Subcutaneous adipose tissue (tissue), 4 donors: Measurements from ENCODE around the gene NUP50. TPM values are rescaled to one million over a fixed set of nuclear protein-coding genes. Genes with fewer than 3 reads are reported as not detected.

Source experiments
- total RNA-seq, 4 donors: library from RNA; depleted of rRNA; stranded (reverse); fragments of >200 nt; gene quantifications; one replicate each; pipeline ENCODE4 v1.1.0, GENCODE V29; 2016
- TF ChIP-seq, protein P1 (sequence below): fragments of 450-650 bp; IDR thresholded peaks from one replicate; pipeline ENCODE4 v1.5.1; 2016; ENCODE audit warnings: low read depth, mild to moderate bottlenecking, control low read depth, antibody characterized with exemption, moderate library complexity

The NUP50 gene
- total RNA-seq, 4 donors from 2014 or later, result 39.6 to 58.0 (median 50.2) TPM

DNA sequence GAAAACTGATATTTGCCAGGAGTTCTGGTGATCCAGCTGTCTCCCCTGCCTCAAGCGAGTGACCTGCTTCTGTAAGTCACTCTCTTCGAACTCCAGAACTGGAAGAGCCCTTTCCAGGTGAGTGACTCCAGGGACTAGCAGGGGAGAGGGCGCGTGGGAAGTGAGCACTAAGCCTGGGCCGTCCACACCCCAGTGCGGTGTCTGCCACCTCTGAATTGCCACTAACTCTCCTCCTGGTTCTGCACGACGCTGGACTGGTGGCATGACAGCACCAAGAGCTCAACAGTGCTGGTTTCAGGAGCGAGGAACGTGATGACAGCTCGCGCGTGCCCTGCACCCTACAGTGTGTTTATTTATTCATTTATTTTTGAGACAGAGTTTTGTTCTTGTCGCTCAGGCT is 54.1 kb downstream of the NUP50 start:
- TF ChIP-seq, protein P1, sequence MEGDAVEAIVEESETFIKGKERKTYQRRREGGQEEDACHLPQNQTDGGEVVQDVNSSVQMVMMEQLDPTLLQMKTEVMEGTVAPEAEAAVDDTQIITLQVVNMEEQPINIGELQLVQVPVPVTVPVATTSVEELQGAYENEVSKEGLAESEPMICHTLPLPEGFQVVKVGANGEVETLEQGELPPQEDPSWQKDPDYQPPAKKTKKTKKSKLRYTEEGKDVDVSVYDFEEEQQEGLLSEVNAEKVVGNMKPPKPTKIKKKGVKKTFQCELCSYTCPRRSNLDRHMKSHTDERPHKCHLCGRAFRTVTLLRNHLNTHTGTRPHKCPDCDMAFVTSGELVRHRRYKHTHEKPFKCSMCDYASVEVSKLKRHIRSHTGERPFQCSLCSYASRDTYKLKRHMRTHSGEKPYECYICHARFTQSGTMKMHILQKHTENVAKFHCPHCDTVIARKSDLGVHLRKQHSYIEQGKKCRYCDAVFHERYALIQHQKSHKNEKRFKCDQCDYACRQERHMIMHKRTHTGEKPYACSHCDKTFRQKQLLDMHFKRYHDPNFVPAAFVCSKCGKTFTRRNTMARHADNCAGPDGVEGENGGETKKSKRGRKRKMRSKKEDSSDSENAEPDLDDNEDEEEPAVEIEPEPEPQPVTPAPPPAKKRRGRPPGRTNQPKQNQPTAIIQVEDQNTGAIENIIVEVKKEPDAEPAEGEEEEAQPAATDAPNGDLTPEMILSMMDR, result no peak

DNA sequence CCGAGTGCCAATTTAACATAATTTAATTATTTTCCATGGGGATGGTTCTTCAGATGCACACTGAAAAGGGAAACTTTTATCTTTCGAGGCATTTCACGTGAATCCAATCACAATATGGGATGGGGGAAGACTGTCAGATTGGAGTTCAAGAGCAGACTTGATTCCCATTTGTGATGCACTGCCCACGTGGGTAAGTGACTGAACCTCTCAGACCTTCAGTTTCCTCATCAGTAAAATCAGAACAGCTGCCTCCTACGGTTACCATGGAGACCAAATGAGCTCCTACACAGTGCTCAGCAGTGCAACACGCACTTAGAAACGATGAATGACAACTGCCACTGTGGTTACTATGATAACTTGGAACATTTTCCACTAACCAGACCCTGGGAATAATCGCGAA is 55.3 kb downstream of the NUP50 start:
- TF ChIP-seq, protein P1, result no peak

DNA sequence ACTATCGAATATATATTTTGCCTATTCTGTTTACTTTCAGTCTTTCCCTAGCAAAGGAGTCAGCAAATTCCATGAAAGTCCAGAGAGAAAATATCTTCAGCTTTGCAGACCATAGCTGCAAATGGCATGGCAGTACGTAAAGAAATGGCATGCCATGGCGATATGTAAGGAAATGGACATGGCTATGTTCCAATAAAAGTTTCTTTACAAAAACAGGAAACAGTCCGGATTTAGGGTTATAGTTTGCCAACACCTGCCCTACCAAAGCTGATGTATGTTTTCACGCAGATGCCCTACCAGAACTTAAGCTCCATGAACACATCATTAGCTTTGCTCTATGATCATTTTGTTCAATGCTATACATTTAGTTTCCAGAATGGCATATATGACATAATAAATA is 57.5 kb downstream of the NUP50 start:
- TF ChIP-seq, protein P1, result no peak

DNA sequence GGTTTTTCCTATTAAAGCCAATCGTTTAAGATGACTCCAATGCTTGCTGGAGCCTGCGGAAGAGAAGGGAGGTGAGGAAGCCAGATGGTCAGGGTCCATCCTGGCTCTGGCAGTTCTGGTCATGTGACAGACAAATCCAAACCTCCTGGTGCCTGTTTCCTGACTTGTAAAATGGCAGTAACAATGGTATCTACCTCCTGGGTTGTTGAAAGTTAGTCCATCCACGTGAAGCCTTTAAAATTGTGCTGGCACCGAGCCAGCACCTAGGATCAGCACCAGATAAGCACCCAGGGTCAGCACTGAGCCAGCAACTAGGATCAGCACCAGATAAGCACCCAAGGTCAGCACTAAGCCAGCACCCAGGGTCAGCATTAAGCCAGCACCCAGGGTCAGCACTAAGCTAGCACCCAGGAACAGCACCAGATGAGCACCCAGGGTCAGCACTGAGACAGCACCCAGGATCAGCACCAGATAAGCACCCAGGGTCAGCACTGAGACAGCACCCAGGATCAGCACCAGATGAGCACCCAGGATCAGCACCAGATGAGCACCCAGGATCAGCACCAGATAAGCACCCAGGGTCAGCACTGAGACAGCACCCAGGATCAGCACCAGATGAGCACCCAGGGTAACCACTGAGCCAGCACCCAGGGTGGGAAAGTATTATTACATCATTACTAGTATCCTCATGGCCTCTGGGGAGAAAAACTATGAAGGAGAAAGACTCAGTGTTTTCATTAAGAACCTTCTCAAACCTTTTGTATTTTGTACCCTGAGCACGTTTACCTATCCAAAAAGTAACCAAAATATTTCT is 59.8 kb downstream of the NUP50 start:
- TF ChIP-seq, protein P1, result no peak

DNA sequence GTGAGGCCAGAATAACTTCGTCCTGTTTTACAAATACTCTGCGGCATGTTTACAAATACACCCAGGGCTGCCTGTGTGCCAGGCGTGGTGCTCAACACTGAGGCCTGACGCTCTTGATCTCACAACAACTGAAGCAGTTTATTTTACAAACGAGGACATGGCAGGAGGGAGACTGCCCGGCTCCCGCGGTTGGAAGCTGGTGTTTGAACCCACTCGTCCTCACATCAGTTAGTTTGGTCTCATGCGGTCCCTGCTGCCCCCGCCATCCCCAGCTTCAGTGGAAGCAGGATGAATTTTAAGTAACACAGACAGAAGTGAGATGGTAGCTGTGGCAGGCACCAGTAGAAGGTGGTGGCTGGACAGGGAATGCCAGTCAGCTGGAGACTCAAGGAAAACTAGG is 60.6 kb downstream of the NUP50 start:
- TF ChIP-seq, protein P1, result no peak

DNA sequence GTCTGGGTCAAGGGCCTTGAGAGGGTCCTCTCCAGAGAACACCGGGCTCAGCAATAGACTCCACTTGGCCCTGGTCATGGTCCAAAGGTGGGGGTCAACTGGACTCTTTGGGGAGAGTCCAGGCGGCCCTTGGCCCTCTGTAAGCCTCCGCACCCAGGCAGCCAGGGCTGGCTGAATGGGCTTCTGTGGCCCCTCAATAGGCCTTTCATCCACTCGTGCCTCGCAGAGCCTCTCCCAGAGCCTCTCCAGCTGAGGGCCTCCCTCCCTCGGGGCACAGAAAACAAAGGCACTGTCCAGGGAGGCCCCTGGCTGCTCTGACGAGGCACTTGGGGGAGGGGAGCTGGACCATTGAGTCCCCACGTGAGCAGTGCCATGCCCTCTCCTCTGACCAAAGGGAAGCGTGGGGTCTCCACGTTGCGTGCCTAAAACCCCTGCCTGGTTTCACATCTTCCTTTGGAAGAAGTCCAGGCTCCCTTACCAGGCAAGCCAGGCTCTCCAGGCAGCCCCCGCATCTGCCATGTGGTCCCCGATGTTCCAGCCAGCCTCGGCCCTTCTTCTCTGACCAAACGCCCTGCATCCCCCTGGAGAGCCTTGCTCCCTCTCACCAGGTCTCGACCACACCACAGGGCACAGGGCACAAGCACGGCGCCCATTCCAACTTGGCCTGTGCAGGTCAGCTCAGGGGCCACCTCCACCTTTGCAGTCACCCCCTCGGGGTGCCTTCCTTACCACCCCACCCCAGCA is 61.4 kb downstream of the NUP50 start:
- TF ChIP-seq, protein P1, result no peak

DNA sequence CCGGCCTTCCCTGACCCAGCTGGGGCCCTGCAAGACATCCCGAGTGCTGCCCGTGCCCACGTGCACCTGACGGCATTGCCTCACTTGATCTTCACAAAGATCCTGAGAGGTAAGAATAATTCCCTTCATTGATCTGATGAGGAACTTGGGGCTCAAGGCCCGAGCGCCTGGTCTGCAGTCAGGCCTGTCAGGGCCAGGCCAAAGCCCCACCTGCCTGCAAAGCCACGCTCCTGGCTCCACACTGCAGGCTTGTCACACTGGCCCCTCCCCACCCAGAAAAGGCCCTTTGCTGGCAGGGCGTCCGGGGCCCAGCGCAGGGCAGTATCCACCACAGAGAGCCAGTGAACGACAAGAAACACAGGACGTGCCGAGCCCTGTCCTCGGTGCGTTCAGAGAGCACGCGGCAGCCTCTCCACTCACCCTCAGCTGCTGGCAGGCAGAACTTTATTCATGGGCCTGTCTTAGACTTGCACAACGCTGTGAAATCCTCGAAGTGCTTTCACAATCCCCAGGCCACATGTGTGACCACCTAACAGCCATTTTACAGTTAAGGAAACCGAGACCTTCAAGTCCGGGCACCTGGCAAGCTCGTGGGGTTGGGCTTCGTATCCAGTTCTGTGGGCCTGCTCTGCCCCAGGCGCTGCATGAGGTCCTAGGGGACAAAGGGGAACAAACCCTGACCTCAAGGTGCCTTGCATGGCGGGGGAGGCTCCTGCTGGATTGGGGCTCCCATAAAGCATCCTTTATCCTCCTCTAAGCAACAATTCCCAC is 62.2 kb downstream of the NUP50 start:
- TF ChIP-seq, protein P1, result no peak
